Measurements from ENCODE around the gene LCE2D. TPM values are rescaled to one million over a fixed set of nuclear protein-coding genes. Genes with fewer than 3 reads are reported as not detected.

The LCE2D gene
- total RNA-seq, 1 experiment from 2014 or later = not detected

DNA sequence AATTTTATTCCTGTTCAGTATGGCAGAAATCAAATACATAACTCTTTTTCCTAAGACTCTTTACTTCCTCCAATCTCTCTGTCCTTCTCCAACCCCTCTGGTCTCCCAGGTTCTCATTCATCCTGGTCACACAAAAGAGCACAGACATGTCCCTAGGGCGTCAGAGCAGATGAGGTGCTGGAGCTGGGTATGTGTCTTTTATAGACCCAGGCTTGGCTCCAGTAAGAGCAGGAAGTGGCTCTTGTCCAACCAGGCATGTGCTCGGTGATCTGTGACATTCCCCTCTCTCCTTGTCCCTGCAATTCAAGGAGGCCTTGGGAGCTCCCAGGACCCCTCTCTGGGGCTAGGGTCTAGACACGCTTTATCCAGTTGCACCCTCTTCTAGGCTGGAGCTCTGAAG lies 18.0 kb upstream of the LCE2D start:
- H3K27ac ChIP-seq (ENCODE audit: insufficient read length, low read depth, low read length) = no peak overlapping the region
- no peak overlapping the region for H3K4me2 ChIP-seq (ENCODE audit: insufficient read depth, insufficient read length, low read length)
- no peak overlapping the region for H2BK120ac ChIP-seq (ENCODE audit: low read depth, low read length, poor library complexity, severe bottlenecking)
- H3K79me1 ChIP-seq (ENCODE audit: insufficient read depth, low read depth, low read length, poor library complexity, severe bottlenecking) = no peaks in the 10 kb centered on the region
- Mint-ChIP-seq H3K27ac (no peak overlapping the region), H3K36me3 (ENCODE audit: insufficient read depth in 1 of 3, low read depth in 3 of 3) (peaks cover 0 to 26% (median 13%) of the 10 kb centered on the region in 3 experiments; a peak in 5 of 7 replicates), H3K4me3 (no peak overlapping the region), H3K4me1 (no peaks in the 10 kb centered on the region), H3K9me3 (peaks cover 92 to 94% of the 10 kb centered on the region in 2 experiments), H3K27me3 (ENCODE audit: low read depth) (no peaks in the 10 kb centered on the region; the same call in 1 of the 2 replicates)
- H3K4me1 ChIP-seq (ENCODE audit: insufficient read depth, low read length) = no peaks in the 10 kb centered on the region
- H3K18ac ChIP-seq (ENCODE audit: insufficient read length, low read depth, low read length) = no peak overlapping the region
- no peak for DNase-seq
- no peak overlapping the region for H3K9ac ChIP-seq (ENCODE audit: extremely low read depth, insufficient read length, low read length)
- no peak overlapping the region for H3K56ac ChIP-seq (ENCODE audit: insufficient read length, low read depth, low read length)
- H3K4ac ChIP-seq (ENCODE audit: low read depth, low read length) = no peak overlapping the region
- no peak overlapping the region for H4K8ac ChIP-seq (replicated peaks; ENCODE audit: insufficient read length, low read depth, low read length)
- no peak overlapping the region for H2AFZ ChIP-seq (ENCODE audit: low read length)
- no peak overlapping the region for H4K5ac ChIP-seq (ENCODE audit: insufficient read length, low read depth, low read length)
- WGBS (ENCODE audit: extremely low coverage, insufficient read length, low lambda C conversion rate) = no CpG with 5 or more reads among the region's 3 CpGs
- no peaks in the 10 kb centered on the region for H3K27me3 ChIP-seq (ENCODE audit: insufficient read depth, low read length)
- H3K23ac ChIP-seq (ENCODE audit: insufficient read length, low read depth, low read length) = no peak overlapping the region
- H3K23me2 ChIP-seq (ENCODE audit: insufficient read length, low read depth, low read length, poor library complexity, severe bottlenecking) = no peaks in the 10 kb centered on the region
- no peak overlapping the region for H2BK5ac ChIP-seq (ENCODE audit: insufficient read length, low read length)
- no peak overlapping the region for H4K91ac ChIP-seq (ENCODE audit: insufficient read length, low read depth, low read length)
- no peak overlapping the region for H2BK15ac ChIP-seq (ENCODE audit: low read depth, low read length)
- peaks cover 90% of the 10 kb centered on the region for H3K9me3 ChIP-seq (ENCODE audit: control insufficient read depth, low read depth, low read length)
- H3K79me2 ChIP-seq (ENCODE audit: insufficient read depth, low read length) = no peaks in the 10 kb centered on the region
- H3T11ph ChIP-seq (ENCODE audit: low read length) = no peak overlapping the region
- H2AK5ac ChIP-seq (ENCODE audit: insufficient read length, low read length) = no peak overlapping the region
- no peaks in the 10 kb centered on the region for H4K20me1 ChIP-seq (ENCODE audit: control insufficient read depth, insufficient read depth, insufficient read length)
- no peak overlapping the region for H3K14ac ChIP-seq (ENCODE audit: insufficient read depth, low read length)
- H2BK12ac ChIP-seq (ENCODE audit: insufficient read length, low read depth, low read length) = no peak overlapping the region
- TF ChIP-seq, protein P1, sequence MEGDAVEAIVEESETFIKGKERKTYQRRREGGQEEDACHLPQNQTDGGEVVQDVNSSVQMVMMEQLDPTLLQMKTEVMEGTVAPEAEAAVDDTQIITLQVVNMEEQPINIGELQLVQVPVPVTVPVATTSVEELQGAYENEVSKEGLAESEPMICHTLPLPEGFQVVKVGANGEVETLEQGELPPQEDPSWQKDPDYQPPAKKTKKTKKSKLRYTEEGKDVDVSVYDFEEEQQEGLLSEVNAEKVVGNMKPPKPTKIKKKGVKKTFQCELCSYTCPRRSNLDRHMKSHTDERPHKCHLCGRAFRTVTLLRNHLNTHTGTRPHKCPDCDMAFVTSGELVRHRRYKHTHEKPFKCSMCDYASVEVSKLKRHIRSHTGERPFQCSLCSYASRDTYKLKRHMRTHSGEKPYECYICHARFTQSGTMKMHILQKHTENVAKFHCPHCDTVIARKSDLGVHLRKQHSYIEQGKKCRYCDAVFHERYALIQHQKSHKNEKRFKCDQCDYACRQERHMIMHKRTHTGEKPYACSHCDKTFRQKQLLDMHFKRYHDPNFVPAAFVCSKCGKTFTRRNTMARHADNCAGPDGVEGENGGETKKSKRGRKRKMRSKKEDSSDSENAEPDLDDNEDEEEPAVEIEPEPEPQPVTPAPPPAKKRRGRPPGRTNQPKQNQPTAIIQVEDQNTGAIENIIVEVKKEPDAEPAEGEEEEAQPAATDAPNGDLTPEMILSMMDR (conservative IDR thresholded peaks at IDR 0.05) = no peak
- no peak overlapping the region for H2BK20ac ChIP-seq (ENCODE audit: low read depth, low read length, poor library complexity, severe bottlenecking)

All from H9 (cell line).